Germinal center (tissue), 1 donor: ENCODE measurements around the gene HEATR1.

ENCODE experiments used
- DNase-seq: peaks from one replicate; pipeline ENCODE4 v3.0.0; 2012; ENCODE audit warnings: mixed read lengths, low spot score

HEATR1 gene

GRCh38 chr1:236541710-236542109 lies 62.6 kb downstream of the HEATR1 start:
- DNase-seq = no peak

DNA sequence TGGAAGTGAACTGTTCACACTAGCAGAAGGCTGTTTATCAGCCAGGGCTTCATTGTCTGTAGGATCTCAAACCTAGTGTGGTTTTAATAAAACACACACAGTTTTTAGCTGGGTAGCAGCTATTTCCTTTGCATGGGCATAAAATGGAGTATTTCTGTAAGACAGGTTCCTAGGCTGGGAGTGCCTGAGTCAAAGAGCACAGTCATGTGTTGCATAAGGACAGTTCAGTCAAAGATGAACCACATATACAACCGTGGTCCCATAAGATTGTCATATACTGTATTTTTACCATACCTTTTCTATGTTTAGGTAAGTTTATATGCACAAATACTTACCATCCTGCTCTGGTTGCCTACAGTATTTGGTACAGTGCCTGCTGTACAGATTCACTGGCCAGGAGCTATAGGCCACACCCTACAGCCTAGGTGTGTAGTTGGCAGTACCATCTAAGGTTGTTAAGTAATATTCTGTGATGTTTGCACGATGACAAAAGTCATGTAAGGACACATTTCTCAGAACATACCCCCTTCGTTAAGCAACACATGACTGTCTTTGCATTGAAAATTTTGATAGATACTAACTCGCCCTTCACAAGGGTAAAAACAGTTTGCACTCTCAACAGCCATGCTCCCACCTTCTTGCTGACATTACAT lies 63.4 kb downstream of the HEATR1 start:
- DNase-seq = no peak

DNA sequence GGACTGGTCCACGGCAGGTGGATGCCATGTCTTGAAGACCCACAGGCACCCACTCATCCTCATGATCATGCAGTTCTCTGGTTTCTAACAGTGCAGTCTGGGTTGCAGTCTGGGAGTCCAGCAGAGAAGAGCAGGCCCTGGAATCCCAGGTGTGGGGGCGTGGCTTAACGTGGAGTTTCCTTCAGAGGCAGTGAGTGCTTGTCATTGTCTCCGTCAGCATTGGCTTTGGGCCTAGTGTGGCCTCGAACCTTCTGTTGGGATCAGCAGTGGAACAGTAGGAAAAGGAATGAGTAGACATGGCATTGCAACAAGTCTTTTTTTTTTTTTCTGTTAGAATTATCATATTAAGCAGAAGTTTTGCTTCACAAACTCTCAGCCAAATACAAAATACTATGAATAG lies 67.8 kb downstream of the HEATR1 start:
- no peak for DNase-seq

GRCh38 chr1:236535662-236536161 lies 68.6 kb downstream of the HEATR1 start:
- DNase-seq = no peak

GRCh38 chr1:236535190-236535589 lies 69.1 kb downstream of the HEATR1 start:
- DNase-seq = no peak

- no peak for DNase-seq
These were observed 70.1 kb downstream of the HEATR1 start for GRCh38 chr1:236534151-236534651.

DNA sequence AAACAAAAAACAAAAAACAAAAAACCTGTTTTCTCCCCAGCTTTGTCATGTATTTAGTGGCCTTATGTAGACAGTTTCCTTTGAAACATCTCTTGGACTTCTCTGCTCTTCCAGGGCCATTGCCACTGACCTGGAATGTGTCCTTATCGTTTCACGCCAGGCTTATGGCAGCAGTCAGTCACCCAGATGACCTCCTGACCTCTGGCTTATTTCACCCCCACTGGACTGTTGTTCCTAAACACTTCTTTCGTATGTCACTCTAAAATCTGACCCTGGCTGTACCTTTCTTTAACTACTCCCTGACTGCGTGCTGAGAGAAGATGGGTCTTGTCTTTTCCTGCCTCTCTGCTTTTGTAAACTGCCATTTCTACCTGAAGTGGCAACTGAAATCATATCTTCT lies 71.5 kb downstream of the HEATR1 start:
- DNase-seq = no peak

DNA sequence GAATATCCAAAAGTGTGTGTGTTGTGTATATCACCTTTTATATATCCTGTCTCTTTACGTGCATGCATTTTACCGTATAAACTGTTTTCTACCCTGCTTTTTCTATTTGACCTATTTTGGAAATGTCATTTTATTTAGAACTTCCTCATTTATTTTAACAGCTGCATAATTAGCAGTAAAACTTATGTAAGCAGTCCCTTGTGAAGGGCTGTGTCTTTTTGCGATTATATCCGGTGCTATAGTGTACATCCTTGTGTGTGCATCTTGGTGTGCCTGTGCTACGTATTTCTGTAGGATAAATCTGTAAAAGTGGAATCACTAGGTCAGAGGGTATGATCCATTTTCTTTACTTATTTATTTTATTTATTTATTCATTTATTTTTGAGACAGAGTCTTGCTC lies 73.4 kb downstream of the HEATR1 start:
- peak; percentile 50 for DNase-seq

DNA sequence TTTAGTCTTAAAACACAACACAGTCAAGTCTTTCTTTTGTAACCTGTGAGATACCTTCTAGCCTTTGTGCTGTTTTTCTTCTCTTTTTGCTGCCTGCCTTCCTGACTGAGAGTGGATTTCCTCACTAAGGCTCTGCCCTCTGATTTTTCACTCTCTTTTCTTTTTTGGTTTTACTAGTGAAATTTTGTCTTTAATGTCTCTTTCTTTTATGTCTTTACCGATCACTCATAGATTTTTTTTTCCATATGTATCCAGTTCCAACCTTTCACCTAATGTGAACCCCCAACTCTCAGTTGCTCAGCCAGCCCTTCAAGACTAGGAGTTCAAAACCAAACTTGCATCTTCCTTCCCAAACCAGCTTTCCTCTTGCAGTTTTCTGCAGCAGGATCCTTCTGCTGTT lies 74.0 kb downstream of the HEATR1 start:
- DNase-seq = no peak

- no peak for DNase-seq
These were observed 78.2 kb downstream of the HEATR1 start for GRCh38 chr1:236526079-236526478.

DNA sequence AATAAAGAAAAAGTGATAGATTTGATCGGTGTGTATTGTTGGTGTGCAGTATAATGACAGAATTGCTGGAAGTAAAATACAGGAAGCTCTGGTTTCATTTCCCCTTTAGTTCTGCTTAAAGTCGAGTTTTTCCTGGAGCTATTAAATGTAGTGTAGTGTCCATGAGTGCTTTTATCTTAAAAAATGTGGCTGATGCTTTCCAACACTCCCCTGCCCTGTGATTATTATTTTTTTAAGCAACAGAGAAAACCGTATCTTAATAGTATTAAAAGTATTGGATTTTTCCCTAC lies 79.5 kb downstream of the HEATR1 start:
- DNase-seq = no peak

GRCh38 chr1:236524142-236524894 lies 80.0 kb downstream of the HEATR1 start:
- DNase-seq = peak; percentile 79

DNA sequence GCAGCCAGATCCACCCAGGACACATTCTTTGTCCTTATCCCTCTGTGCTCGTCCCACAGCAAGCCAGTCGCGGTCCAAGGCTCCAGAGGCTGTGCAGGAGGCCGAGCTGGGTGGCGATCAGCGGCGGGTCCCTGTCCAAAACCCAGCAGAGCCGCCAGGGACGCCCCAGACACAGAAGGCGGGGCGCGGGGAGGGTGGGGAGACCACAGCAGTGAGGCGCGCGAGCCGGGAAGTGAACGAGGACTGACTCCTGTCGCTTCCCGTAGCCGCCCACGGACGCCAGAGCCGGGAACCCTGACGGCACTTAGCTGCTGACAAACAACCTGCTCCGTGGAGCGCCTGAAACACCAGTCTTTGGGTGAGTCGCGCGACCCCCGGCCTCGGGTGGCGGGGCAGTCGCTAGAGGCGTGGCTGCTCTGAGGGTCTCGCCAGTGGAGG lies 80.6 kb downstream of the HEATR1 start, which contains the start of gene LGALS8:
TSS of gene LGALS8 (plus strand) at position 279 of the 438 bp plus-strand sequence. CDS start 2,089 bp downstream, outside the sequence.
- DNase-seq = peak; percentile 83

GRCh38 chr1:236522937-236523703 lies 81.2 kb downstream of the HEATR1 start:
- no peak for DNase-seq

GRCh38 chr1:236520445-236521005 lies 83.8 kb downstream of the HEATR1 start:
- no peak for DNase-seq

GRCh38 chr1:236518322-236518721 lies 86.0 kb downstream of the HEATR1 start:
- DNase-seq = no peak

GRCh38 chr1:236516929-236517704 lies 87.2 kb downstream of the HEATR1 start:
- DNase-seq = no peak

DNA sequence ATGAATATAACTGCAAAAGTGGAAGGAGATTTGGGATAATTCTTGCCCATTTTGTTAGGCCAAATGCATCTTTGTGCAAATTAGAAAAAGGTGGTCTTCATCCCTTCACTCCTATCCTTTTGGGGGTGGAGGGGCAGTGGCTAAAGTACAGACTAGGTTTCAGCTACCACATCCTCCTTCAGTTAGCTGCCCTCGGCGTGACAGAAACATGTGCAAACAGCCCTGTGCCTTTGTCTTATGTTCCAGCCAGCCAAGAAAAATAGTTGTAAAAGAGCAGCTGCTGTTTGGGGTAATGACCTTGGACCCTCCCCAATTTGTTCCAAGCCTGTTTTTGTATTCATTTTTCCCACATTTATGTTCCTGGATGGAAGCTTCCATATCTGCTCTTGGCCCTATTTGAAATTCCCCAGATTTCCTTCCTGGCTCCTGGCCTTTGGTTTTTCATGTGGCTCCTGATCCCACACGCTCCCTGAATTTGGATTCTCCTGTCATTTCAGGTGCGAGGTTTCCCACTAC lies 88.8 kb downstream of the HEATR1 start:
- DNase-seq = no peak

- no peak for DNase-seq
These were observed 89.4 kb downstream of the HEATR1 start for GRCh38 chr1:236514703-236515442.

DNA sequence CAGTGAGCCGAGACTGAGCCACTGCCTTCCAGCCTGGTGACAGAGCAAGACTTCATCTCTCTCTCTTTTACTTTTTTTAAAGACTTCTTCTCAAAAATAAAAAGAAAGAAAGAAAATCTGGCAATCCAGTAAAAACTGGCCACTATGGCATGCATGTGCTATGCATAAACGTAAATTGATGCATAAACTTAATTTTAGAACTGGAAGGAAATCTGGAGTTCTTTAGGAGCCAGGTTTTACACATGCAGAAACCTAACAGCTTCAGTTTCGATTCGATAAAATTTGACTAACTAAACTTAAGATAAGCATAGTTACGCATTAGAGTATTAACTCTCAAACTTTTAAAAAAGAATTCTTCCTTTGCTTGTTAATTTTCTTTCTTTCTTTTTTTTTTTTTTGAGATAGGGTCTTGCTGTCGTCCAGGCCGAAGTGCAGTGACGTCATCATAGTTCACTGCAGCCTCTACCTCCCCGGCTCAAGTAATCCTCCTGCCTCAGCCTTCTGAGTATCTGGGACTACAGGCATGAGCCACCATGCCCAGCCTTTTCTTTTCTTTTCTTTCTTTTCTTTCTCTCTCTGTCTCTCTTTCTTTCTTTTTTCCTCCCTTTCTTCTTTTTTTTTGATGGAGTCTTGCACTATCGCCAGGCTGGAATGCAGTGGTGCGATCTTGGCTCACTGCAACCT lies 92.4 kb downstream of the HEATR1 start:
- DNase-seq = no peak
